B cell (primary cell): ENCODE measurements around the gene MAPT. TPM values are rescaled to one million over a fixed set of nuclear protein-coding genes. Genes with fewer than 3 reads are reported as not detected.

ENCODE experiments used
- ATAC-seq: fragments of 200-7000 bp; cut with Tn5 transposase; one replicate; pipeline ENCODE4 v1.10.0; 2021; ENCODE audit warnings: low read depth, mild to moderate bottlenecking, moderate number of reproducible peaks, moderate library complexity
- CTCF ChIA-PET: fragments of 350-600 bp; sonication (Branson Sonifier 250); formaldehyde crosslinking; loops from one replicate; lab custom pipeline; 2021; ENCODE audit warnings: antibody characterized with exemption, inconsistent platforms; lab: Charles Lee
- POLR2A ChIA-PET: fragments of 350-600 bp; sonication (Branson Sonifier 250); formaldehyde crosslinking; loops from one replicate; lab custom pipeline; 2021; ENCODE audit warnings: antibody characterized with exemption; lab: Charles Lee
- DNase-seq: peaks from one replicate; pipeline ENCODE4 v3.0.0; 2013
- H2AFZ ChIP-seq: 2 replicates; pipeline ENCODE4 v1.6.1; 2012; ENCODE audit warnings: mild to moderate bottlenecking, low read depth, low read length; ENCODE audit not compliant: insufficient read depth, poor library complexity, severe bottlenecking
- H3K27ac ChIP-seq, 2 donors: 1 replicate in 1 of 2; 2 replicates in 1 of 2; pipeline ENCODE4 v1.5.1; 2012 to 2013; ENCODE audit warnings: low read length in 2 of 2, mild to moderate bottlenecking in 2 of 2, moderate library complexity in 1 of 2
- H3K27me3 ChIP-seq, 4 experiments: fragments of 200-600 bp in 1 of 4; sonication (generic) in 1 of 4; replicated peaks in 1 of 4; 1 replicate in 2 of 4; 2 replicates in 2 of 4; pipeline versions ENCODE4 v1.6.1 to v1.7.0; 2013 to 2016; ENCODE audit warnings: low read length in 3 of 4, mild to moderate bottlenecking in 2 of 4, mixed read lengths in 1 of 4, moderate library complexity in 1 of 4; ENCODE audit not compliant: insufficient read depth in 4 of 4, control insufficient read depth in 3 of 4; ENCODE audit errors: control extremely low read depth in 1 of 4
- H3K36me3 ChIP-seq, 2 experiments: replicated peaks in 1 of 2; 1 replicate in 1 of 2; 2 replicates in 1 of 2; pipeline versions ENCODE4 v1.6.1 to v1.7.1; 2013; ENCODE audit warnings: low read length in 1 of 2; ENCODE audit not compliant: insufficient read depth in 2 of 2, control insufficient read depth in 1 of 2; ENCODE audit errors: control extremely low read depth in 1 of 2, extremely low read depth in 1 of 2
- H3K4me1 ChIP-seq, 2 donors: fragments of 200-600 bp in 1 of 2; sonication (generic) in 1 of 2; 1 replicate in 1 of 2; 2 replicates in 1 of 2; pipeline versions ENCODE4 v1.5.1 to v1.6.1; 2013 to 2017; ENCODE audit warnings: low read length in 2 of 2; ENCODE audit not compliant: control insufficient read depth in 2 of 2, insufficient read depth in 2 of 2
- H3K4me2 ChIP-seq: replicated peaks from 2 replicates; pipeline ENCODE3; 2012; ENCODE audit warnings: mild to moderate bottlenecking, low read depth, low read length; ENCODE audit not compliant: poor library complexity, severe bottlenecking
- H3K4me3 ChIP-seq, 5 experiments: fragments of 200-600 bp in 1 of 5; sonication (generic) in 1 of 5; 1 replicate in 3 of 5; 2 replicates in 2 of 5; pipeline versions ENCODE4 v1.5.1 to v1.7.0; 2011 to 2016; ENCODE audit warnings: low read length in 4 of 5, mild to moderate bottlenecking in 4 of 5, low read depth in 2 of 5, control low read depth in 1 of 5, moderate library complexity in 1 of 5; ENCODE audit not compliant: insufficient read depth in 1 of 5; ENCODE audit errors: control extremely low read depth in 1 of 5, extremely low read depth in 1 of 5
- H3K79me2 ChIP-seq: fragments of 200-600 bp; sonication (generic); one replicate; pipeline ENCODE4 v1.6.0; 2016; ENCODE audit warnings: low read length; ENCODE audit not compliant: control insufficient read depth, insufficient read depth
- H3K9ac ChIP-seq: fragments of 200-600 bp; sonication (generic); 2 replicates; pipeline ENCODE4 v1.6.1; 2017; ENCODE audit warnings: mild to moderate bottlenecking, low read length, moderate library complexity
- H3K9me3 ChIP-seq, 3 donors: one replicate each; pipeline versions ENCODE4 v1.6.1 to v1.7.1; 2013; ENCODE audit warnings: low read length in 2 of 3; ENCODE audit not compliant: control insufficient read depth in 2 of 3, insufficient read depth in 1 of 3; ENCODE audit errors: control extremely low read depth in 1 of 3
- H4K20me1 ChIP-seq: 2 replicates; pipeline ENCODE4 v1.6.0; 2012; ENCODE audit warnings: mild to moderate bottlenecking, low read length; ENCODE audit not compliant: insufficient read depth, control insufficient read depth, poor library complexity, severe bottlenecking
- H3K27ac Mint-ChIP-seq: one replicate; pipeline ENCODE4 v1.8.0; 2021; ENCODE audit warnings: mixed read lengths
- H3K27me3 Mint-ChIP-seq: one replicate; pipeline ENCODE4 v1.8.0; 2021; ENCODE audit warnings: mixed read lengths
- H3K4me1 Mint-ChIP-seq: one replicate; pipeline ENCODE4 v1.8.0; 2021; ENCODE audit warnings: mixed read lengths
- H3K4me3 Mint-ChIP-seq: one replicate; pipeline ENCODE4 v1.8.0; 2021; ENCODE audit warnings: mixed read lengths
- H3K9me3 Mint-ChIP-seq: one replicate; pipeline ENCODE4 v1.8.0; 2022; ENCODE audit warnings: mixed read lengths; ENCODE audit not compliant: insufficient read depth
- CTCF ChIP-seq: fragments of 200-600 bp; IDR thresholded peaks from one replicate; pipeline ENCODE4 v1.8.0; 2022; ENCODE audit warnings: antibody characterized with exemption, mild to moderate bottlenecking
- EZH2 ChIP-seq: IDR thresholded peaks from 2 replicates; pipeline ENCODE4 v1.6.1; 2012; ENCODE audit warnings: borderline replicate concordance, low read depth, mild to moderate bottlenecking, moderate library complexity, low read length; ENCODE audit not compliant: insufficient read depth, poor library complexity, severe bottlenecking
- WGBS: methylation state at CpG from one replicate; pipeline ENCODE4 v1.1.5; 2013; ENCODE audit warnings: missing lambda C conversion rate; ENCODE audit not compliant: insufficient coverage; 5-methylcytosine and 5-hydroxymethylcytosine counted together
- intact Hi-C: fragments of 100-400 bp; cut with micrococcal nuclease; formaldehyde crosslinking; loops from one replicate; pipeline ENCODE4 v1.10.0; 2022
- polyA plus RNA-seq: library from polyadenylated mRNA; depleted of rRNA; stranded (reverse); fragments of >200 nt; gene quantifications from 2 replicates; pipeline ENCODE4 v1.2.3, GENCODE V29; 2012
- total RNA-seq, 2 donors: library from RNA; stranded (reverse); fragments of 120-200 nt in 1 of 2; gene quantifications; 1 replicate in 1 of 2; 2 replicates in 1 of 2; pipeline versions ENCODE4 v1.2.3 to v1.2.4, GENCODE V29; 2013 to 2022

The MAPT gene
- total and polyA plus RNA-seq, 2 donors (not counting 1 experiment from before 2014, with no cell fraction given) = 0.13 to 0.20 TPM

GRCh38 chr17:45930420-45930951 is 36.1 kb downstream of the MAPT start:
- intact Hi-C loops = no loop called here
- H3K27ac Mint-ChIP-seq = no peak overlapping the region
- Histone ChIP-seq H3K79me2 (no peaks in the 10 kb centered on the region), H3K36me3 (no peaks in the 10 kb centered on the region), H3K27me3 (peaks cover 0 to 9% (median 0%) of the 10 kb centered on the region in 4 experiments), H3K4me2 (no peak overlapping the region), H2AFZ (no peak overlapping the region), H3K27ac (no peak overlapping the region), H3K4me3 (no peak overlapping the region), H4K20me1 (no peaks in the 10 kb centered on the region), H3K9ac (no peak overlapping the region), H3K4me1 (no peaks in the 10 kb centered on the region), H3K9me3 (peaks cover 2 to 18% (median 10%) of the 10 kb centered on the region in 3 donors)
- no peak for ATAC-seq
- H3K4me1 Mint-ChIP-seq = no peaks in the 10 kb centered on the region
- CTCF ChIA-PET = no interaction called here
- peaks cover 27% of the 10 kb centered on the region for H3K27me3 Mint-ChIP-seq
- peaks cover 4% of the 10 kb centered on the region for H3K9me3 Mint-ChIP-seq
- WGBS = 100% methylated on average over 7 of the region's 8 CpGs
- no peak for DNase-seq
- POLR2A ChIA-PET = no interaction called here
- no peak overlapping the region for H3K4me3 Mint-ChIP-seq
- TF ChIP-seq CTCF (no peak), EZH2 (no peak)

DNA sequence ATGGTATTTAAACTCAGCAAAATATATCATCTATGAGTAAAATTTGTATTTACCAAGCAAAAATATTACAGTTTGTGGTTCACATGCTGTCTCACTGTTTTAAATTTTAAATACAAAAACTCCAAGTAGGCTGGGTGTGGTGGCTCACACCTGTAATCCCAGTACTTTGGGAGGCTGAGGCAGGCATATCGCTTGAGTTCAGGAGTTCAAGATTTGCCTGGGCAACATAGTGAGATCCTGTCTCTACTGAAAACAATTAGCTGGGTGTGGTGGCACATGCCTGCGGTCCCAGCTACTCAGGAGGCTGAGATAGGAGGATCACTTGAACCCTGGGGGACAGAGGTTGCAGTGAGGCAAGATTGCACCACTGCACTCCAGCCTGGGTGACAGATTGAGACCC is 37.3 kb downstream of the MAPT start:
- Mint-ChIP-seq H3K4me1 (no peaks in the 10 kb centered on the region), H3K4me3 (no peak overlapping the region), H3K27me3 (peaks cover 34% of the 10 kb centered on the region), H3K27ac (no peak overlapping the region), H3K9me3 (peaks cover 4% of the 10 kb centered on the region)
- H3K27ac ChIP-seq = no peak overlapping the region
- no peak overlapping the region for H3K4me3 ChIP-seq
- no peak for TF ChIP-seq EZH2
- TF ChIP-seq CTCF = no peak
- CTCF ChIA-PET = interaction anchor here (1.4 kb wide), 1 partner anchor 18 kb away, joined by 3 read pairs; no protein-coding TSS in a partner anchor
- no peak overlapping the region for H3K9ac ChIP-seq
- intact Hi-C loops = no loop called here
- ATAC-seq (no peak), DNase-seq (no peak)
- POLR2A ChIA-PET = no interaction called here
- no peaks in the 10 kb centered on the region for H4K20me1 ChIP-seq
- H3K4me1 ChIP-seq = no peaks in the 10 kb centered on the region
- H3K36me3 ChIP-seq = no peaks in the 10 kb centered on the region
- 100% methylated on average over 1 of the region's 2 CpGs for WGBS
- H2AFZ ChIP-seq = no peak overlapping the region
- no peaks in the 10 kb centered on the region for H3K79me2 ChIP-seq
- peaks cover 0 to 11% (median 0%) of the 10 kb centered on the region in 4 experiments for H3K27me3 ChIP-seq
- no peak overlapping the region for H3K4me2 ChIP-seq
- H3K9me3 ChIP-seq = peaks cover 2 to 18% (median 10%) of the 10 kb centered on the region in 3 donors
